SK-MEL-5 (cell line): ENCODE measurements around the gene ATOH1. TPM values are rescaled to one million over a fixed set of nuclear protein-coding genes. Genes with fewer than 3 reads are reported as not detected.

Experiments
- small RNA-seq, 2 experiments: library from RNA; depleted of rRNA; stranded (forward); fragments of <200 nt; gene quantifications; one replicate each; pipeline ENCODE3, GENCODE V24; 2014
- total RNA-seq: library from RNA; depleted of rRNA; stranded (reverse); fragments of >200 nt; shearing (Covaris generic); gene quantifications from 2 replicates; pipeline ENCODE4 v1.2.3, GENCODE V29; 2014

The ATOH1 gene
- total RNA-seq, 1 experiment from 2014 or later = not detected

Small RNAs within 50 kb of the gene (small RNA-seq; reads per million reads assigned to genes)
- 0.04 to 0.10 reads per million in 2 experiments for gene RNA5SP164
